ENCODE measurements around the gene SLC22A23. TPM values are rescaled to one million over a fixed set of nuclear protein-coding genes. Genes with fewer than 3 reads are reported as not detected.

SLC22A23 gene
- total RNA-seq, 2 donors from 2014 or later = 11.1 to 13.3 TPM

DNA sequence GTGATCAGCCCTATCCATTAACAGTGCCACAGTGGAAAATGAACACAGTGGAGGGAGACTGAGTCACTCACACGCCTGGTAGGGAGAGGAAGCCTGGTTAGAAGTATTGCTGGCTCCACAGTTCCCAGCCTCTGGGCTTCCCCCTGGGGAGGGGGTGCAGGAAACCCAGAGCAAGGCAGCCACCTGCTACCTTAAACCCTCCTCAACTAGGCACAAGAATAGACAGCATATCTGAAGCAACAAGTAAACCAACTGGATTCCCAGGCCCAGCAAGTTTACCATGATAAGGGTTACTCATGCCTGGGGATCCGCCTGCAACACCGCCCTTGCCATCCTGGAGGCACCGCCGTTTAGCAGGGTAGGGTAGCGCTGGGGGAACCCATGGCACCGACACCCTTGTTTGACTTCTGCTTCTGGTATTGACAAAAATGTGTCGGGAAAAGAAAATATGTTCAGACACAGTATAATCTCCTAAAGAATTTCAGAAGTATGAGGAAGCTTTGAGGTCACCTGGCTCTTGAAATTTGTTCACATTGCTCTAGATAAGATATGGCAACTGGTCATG lies 38.3 kb downstream of the SLC22A23 start:
- H3K27me3 Mint-ChIP-seq (ENCODE audit: insufficient read depth) = no peaks in the 10 kb centered on the region
- peaks cover 84% of the 10 kb centered on the region for H3K4me1 Mint-ChIP-seq
- 95 to 97% methylated on average over 7 to 8 of the region's 8 CpGs for WGBS, 2 experiments (ENCODE audit: insufficient coverage in 1 of 2, insufficient read length in 1 of 2)
- no peak overlapping the region for H3K27ac Mint-ChIP-seq
- no peaks in the 10 kb centered on the region for H3K36me3 Mint-ChIP-seq (ENCODE audit: low read depth)
- Histone ChIP-seq H3K9ac (ENCODE audit: extremely low read depth, low read length, poor library complexity, severe bottlenecking) (no peak overlapping the region), H3K36me3 (ENCODE audit: control insufficient read depth, insufficient read depth, low read length) (no peaks in the 10 kb centered on the region), H3K27ac (ENCODE audit: low read depth, low read length) (no peak overlapping the region), H3K27me3 (ENCODE audit: control insufficient read depth, insufficient read depth, low read length, poor library complexity, severe bottlenecking) (no peaks in the 10 kb centered on the region), H3K4me3 (ENCODE audit: low read length) (no peak overlapping the region), H3K9me3 (ENCODE audit: control insufficient read depth, low read length) (peaks cover 3% of the 10 kb centered on the region), H3K4me1 (ENCODE audit: control insufficient read depth, insufficient read depth, low read length) (peaks cover 29% of the 10 kb centered on the region)
- no peak for TF ChIP-seq CTCF (conservative IDR thresholded peaks at IDR 0.05)
- no peak for DNase-seq
- no peak overlapping the region for H3K4me3 Mint-ChIP-seq
- H3K9me3 Mint-ChIP-seq = no peaks in the 10 kb centered on the region

DNA sequence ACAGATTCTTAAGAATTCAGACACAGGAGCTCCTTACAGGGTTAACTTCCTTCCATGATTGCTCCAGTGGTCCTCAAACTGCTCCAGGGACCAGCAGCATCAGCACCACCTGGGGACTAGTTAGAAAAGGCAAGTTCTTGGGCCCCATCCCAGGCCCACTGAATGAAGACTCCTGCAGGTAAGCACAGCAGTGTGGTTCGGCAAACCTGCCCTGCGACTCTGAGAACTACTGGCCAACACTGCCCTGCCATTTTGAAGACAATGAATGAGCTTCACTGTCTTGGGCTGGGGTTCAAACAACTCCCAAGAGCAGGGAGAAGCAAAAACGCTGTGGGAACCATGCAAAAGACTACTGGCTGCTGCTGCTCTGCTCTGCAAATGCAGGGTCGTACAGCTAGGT lies 39.4 kb downstream of the SLC22A23 start:
- WGBS, 2 experiments (ENCODE audit: insufficient coverage in 1 of 2, insufficient read length in 1 of 2) = 89 to 93% methylated on average over 3 to 4 of the region's 4 CpGs
- no peak overlapping the region for H3K4me3 Mint-ChIP-seq
- no peaks in the 10 kb centered on the region for H3K27me3 ChIP-seq (ENCODE audit: control insufficient read depth, insufficient read depth, low read length, poor library complexity, severe bottlenecking)

DNA sequence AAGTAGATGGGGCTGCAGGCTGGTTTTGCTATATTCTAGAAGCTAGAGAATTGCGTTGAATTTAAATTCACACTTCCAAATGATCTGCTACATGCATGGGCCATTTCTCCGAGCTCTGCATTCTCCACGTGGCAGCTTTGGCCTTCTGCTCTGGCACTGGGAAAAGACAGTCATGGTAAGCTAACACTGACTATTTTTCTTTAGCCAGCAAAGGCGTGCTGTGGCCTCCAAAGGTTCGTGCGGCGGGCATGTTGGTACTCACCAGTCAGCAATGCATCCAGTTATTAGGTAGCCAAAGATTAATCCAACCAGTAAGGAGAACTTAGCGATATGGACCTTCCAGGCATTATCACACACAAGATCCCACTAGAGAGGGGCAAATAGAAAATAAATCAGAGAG lies 41.4 kb downstream of the SLC22A23 start:
- Histone ChIP-seq H3K9ac (ENCODE audit: extremely low read depth, low read length, poor library complexity, severe bottlenecking) (no peak overlapping the region), H3K4me3 (ENCODE audit: low read length) (no peak overlapping the region), H3K9me3 (ENCODE audit: control insufficient read depth, low read length) (peaks cover 21% of the 10 kb centered on the region), H3K36me3 (ENCODE audit: control insufficient read depth, insufficient read depth, low read length) (peaks cover 9% of the 10 kb centered on the region), H3K27me3 (ENCODE audit: control insufficient read depth, insufficient read depth, low read length, poor library complexity, severe bottlenecking) (no peaks in the 10 kb centered on the region), H3K27ac (ENCODE audit: low read depth, low read length) (no peak overlapping the region), H3K4me1 (ENCODE audit: control insufficient read depth, insufficient read depth, low read length) (peaks cover 29% of the 10 kb centered on the region)
- Mint-ChIP-seq H3K27me3 (ENCODE audit: insufficient read depth) (no peaks in the 10 kb centered on the region), H3K4me3 (no peak overlapping the region), H3K36me3 (ENCODE audit: low read depth) (peaks cover 11% of the 10 kb centered on the region), H3K27ac (no peak overlapping the region), H3K9me3 (peaks cover 13% of the 10 kb centered on the region), H3K4me1 (peaks cover 61% of the 10 kb centered on the region)
- no peak for DNase-seq
- TF ChIP-seq CTCF (conservative IDR thresholded peaks at IDR 0.05) = no peak
- 88% methylated on average over 7 to 8 of the region's 8 CpGs for WGBS, 2 experiments (ENCODE audit: insufficient coverage in 1 of 2, insufficient read length in 1 of 2)

More for the DNA sequence above, 39.4 kb downstream of the SLC22A23 start:
- DNase-seq = no peak
- Histone ChIP-seq H3K4me1 (ENCODE audit: control insufficient read depth, insufficient read depth, low read length) (peaks cover 29% of the 10 kb centered on the region), H3K9me3 (ENCODE audit: control insufficient read depth, low read length) (peaks cover 14% of the 10 kb centered on the region), H3K4me3 (ENCODE audit: low read length) (no peak overlapping the region), H3K9ac (ENCODE audit: extremely low read depth, low read length, poor library complexity, severe bottlenecking) (no peak overlapping the region), H3K36me3 (ENCODE audit: control insufficient read depth, insufficient read depth, low read length) (peaks cover 5% of the 10 kb centered on the region), H3K27ac (ENCODE audit: low read depth, low read length) (peak overlapping the region; percentile 10)
- Mint-ChIP-seq H3K4me1 (peaks cover 74% of the 10 kb centered on the region), H3K36me3 (ENCODE audit: low read depth) (peaks cover 6% of the 10 kb centered on the region), H3K27ac (no peak overlapping the region), H3K27me3 (ENCODE audit: insufficient read depth) (no peaks in the 10 kb centered on the region), H3K9me3 (peaks cover 8% of the 10 kb centered on the region)
- no peak for TF ChIP-seq CTCF (conservative IDR thresholded peaks at IDR 0.05)
